IMR-90 (cell line): ENCODE data around the gene CLDN6. TPM values are rescaled to one million over a fixed set of nuclear protein-coding genes. Genes with fewer than 3 reads are reported as not detected.

Experiments used
- ATAC-seq: fragments of 200-7000 bp; cut with Tn5 transposase; 2 replicates; pipeline ENCODE4 v1.9.1; 2020; ENCODE audit warnings: low read depth, mild to moderate bottlenecking, moderate library complexity
- BruUV-seq: library from RNA; stranded (reverse); fragments of 400-500 nt; replicated peaks from 2 replicates; lab custom pipeline; 2021; lab: Mats Ljungman, UMichigan
- CTCF ChIA-PET: fragments of 300-600 bp; formaldehyde crosslinking; extraction: SDS; loops from one replicate; lab custom pipeline; 2021; ENCODE audit warnings: antibody characterized with exemption; lab: Yijun Ruan, JAX
- POLR2A ChIA-PET: fragments of 300-600 bp; sonication (Branson Sonifier 250); formaldehyde crosslinking; loops from one replicate; lab custom pipeline; 2022; ENCODE audit warnings: antibody characterized with exemption; ENCODE audit not compliant: unreplicated experiment; lab: Charles Lee
- DNase-seq: peaks from one replicate; pipeline ENCODE4 v3.0.0; 2013
- H2AFZ ChIP-seq: replicated peaks from 2 replicates; pipeline ENCODE3; 2013; ENCODE audit warnings: low read length, mild to moderate bottlenecking; ENCODE audit not compliant: poor library complexity
- H2AK5ac ChIP-seq: 2 replicates; pipeline ENCODE4 v1.6.1; 2013; ENCODE audit warnings: low read depth, low read length, inconsistent platforms
- H2AK9ac ChIP-seq: replicated peaks from 2 replicates; pipeline ENCODE3; 2013; ENCODE audit warnings: mild to moderate bottlenecking, low read depth, low read length, moderate library complexity; ENCODE audit not compliant: poor library complexity
- H2BK120ac ChIP-seq: 2 replicates; pipeline ENCODE4 v1.6.1; 2013; ENCODE audit warnings: low read depth, low read length, inconsistent platforms
- H2BK15ac ChIP-seq: 3 replicates; pipeline ENCODE4 v1.6.1; 2013; ENCODE audit warnings: low read depth, low read length, inconsistent platforms
- H2BK20ac ChIP-seq: 2 replicates; pipeline ENCODE4 v1.6.1; 2013; ENCODE audit warnings: low read depth, mild to moderate bottlenecking, inconsistent platforms, low read length, moderate library complexity
- H2BK5ac ChIP-seq: 2 replicates; pipeline ENCODE4 v1.6.1; 2013; ENCODE audit warnings: mild to moderate bottlenecking, low read depth, low read length, inconsistent platforms; ENCODE audit not compliant: poor library complexity, severe bottlenecking
- H3K14ac ChIP-seq: replicated peaks from 2 replicates; pipeline ENCODE4 v1.6.1; 2013; ENCODE audit warnings: low read depth, low read length, inconsistent platforms
- H3K18ac ChIP-seq: 2 replicates; pipeline ENCODE4 v1.6.1; 2013; ENCODE audit warnings: low read depth, low read length, control low read depth
- H3K23ac ChIP-seq: 2 replicates; pipeline ENCODE4 v1.6.1; 2013; ENCODE audit warnings: low read depth, low read length, inconsistent platforms
- H3K27ac ChIP-seq: 2 replicates; pipeline ENCODE4 v1.5.1; 2013; ENCODE audit warnings: mild to moderate bottlenecking, control low read depth, low read length; ENCODE audit not compliant: insufficient read depth
- H3K27me3 ChIP-seq: 2 replicates; pipeline ENCODE4 v1.6.1; 2013; ENCODE audit warnings: low read length; ENCODE audit not compliant: control insufficient read depth, insufficient read depth
- H3K36me3 ChIP-seq: 2 replicates; pipeline ENCODE4 v1.6.1; 2013; ENCODE audit warnings: low read length, mixed read lengths; ENCODE audit not compliant: control insufficient read depth, insufficient read depth
- H3K4ac ChIP-seq: 2 replicates; pipeline ENCODE4 v1.6.1; 2013; ENCODE audit warnings: low read depth, low read length, inconsistent platforms
- H3K4me1 ChIP-seq: 2 replicates; pipeline ENCODE4 v1.6.1; 2013; ENCODE audit warnings: low read length, mixed read lengths; ENCODE audit not compliant: control insufficient read depth, insufficient read depth
- H3K4me2 ChIP-seq: 2 replicates; pipeline ENCODE4 v1.6.1; 2013; ENCODE audit warnings: low read depth, mild to moderate bottlenecking, control low read depth, low read length, moderate library complexity
- H3K4me3 ChIP-seq: 2 replicates; pipeline ENCODE4 v1.5.1; 2013; ENCODE audit warnings: low read depth, mild to moderate bottlenecking, control low read depth, low read length, moderate library complexity; ENCODE audit not compliant: insufficient read depth
- H3K56ac ChIP-seq: 2 replicates; pipeline ENCODE4 v1.6.1; 2013; ENCODE audit warnings: low read length, inconsistent platforms; ENCODE audit not compliant: insufficient read depth; ENCODE audit errors: extremely low read depth
- H3K79me1 ChIP-seq, 2 experiments: 2 replicates each; pipeline ENCODE4 v1.6.1; 2013; ENCODE audit warnings: low read length in 2 of 2, inconsistent platforms in 1 of 2, low read depth in 1 of 2
- H3K9ac ChIP-seq: 2 replicates; pipeline ENCODE4 v1.6.1; 2013; ENCODE audit warnings: low read depth, low read length, control low read depth
- H3K9me1 ChIP-seq: 2 replicates; pipeline ENCODE4 v1.6.1; 2013; ENCODE audit warnings: low read length, inconsistent platforms; ENCODE audit not compliant: insufficient read depth
- H3K9me3 ChIP-seq: 2 replicates; pipeline ENCODE4 v1.6.1; 2013; ENCODE audit warnings: low read length; ENCODE audit not compliant: control insufficient read depth, insufficient read depth
- H4K20me1 ChIP-seq: 2 replicates; pipeline ENCODE4 v1.6.1; 2013; ENCODE audit warnings: low read length, inconsistent platforms; ENCODE audit not compliant: insufficient read depth
- H4K5ac ChIP-seq: 2 replicates; pipeline ENCODE4 v1.6.1; 2013; ENCODE audit warnings: mild to moderate bottlenecking, low read depth, low read length, control low read depth
- H4K8ac ChIP-seq, 2 experiments: 2 replicates each; pipeline ENCODE4 v1.6.1; 2013; ENCODE audit warnings: low read depth in 2 of 2, low read length in 2 of 2, control low read depth in 1 of 2, inconsistent platforms in 1 of 2
- H4K91ac ChIP-seq: 2 replicates; pipeline ENCODE4 v1.6.1; 2013; ENCODE audit warnings: low read depth, low read length, inconsistent platforms; ENCODE audit not compliant: insufficient read depth
- NFE2L2 ChIP-seq: fragments of 150-350 bp; IDR thresholded peaks from 2 replicates; pipeline ENCODE4 v1.6.1; 2016; ENCODE audit warnings: low read depth, mild to moderate bottlenecking, low read length
- RCOR1 ChIP-seq: IDR thresholded peaks from 2 replicates; pipeline ENCODE4 v1.6.1; 2012; ENCODE audit warnings: mild to moderate bottlenecking, low read length, improper control_type of control experiment; ENCODE audit not compliant: insufficient replicate concordance
- WGBS, 2 experiments: methylation state at CpG; one replicate each; pipeline versions ENCODE4 v1.1.5 to v1.1.7; 2013; ENCODE audit warnings: missing lambda C conversion rate in 2 of 2; ENCODE audit not compliant: insufficient read length in 1 of 2; ENCODE audit errors: extremely low coverage in 2 of 2; 5-methylcytosine and 5-hydroxymethylcytosine counted together
- dilution Hi-C: fragments of 300-500 bp; cut with HindIII; formaldehyde crosslinking; loops from one replicate; pipeline ENCODE4 v1.14.3; 2018; ENCODE audit warnings: low sequenced_read_pairs; ENCODE audit not compliant: unreplicated experiment
- in situ Hi-C: fragments of 300-500 bp; cut with MboI; formaldehyde crosslinking; loops from 3 replicates; pipeline ENCODE4 v1.14.3; 2019; ENCODE audit warnings: low sequenced_read_pairs, inconsistent platforms, mixed read lengths
- intact Hi-C: fragments of 100-400 bp; cut with micrococcal nuclease; formaldehyde crosslinking; loops from 2 replicates; pipeline ENCODE4 v1.10.0; 2022
- polyA plus RNA-seq, 3 experiments: library from polyadenylated mRNA; depleted of rRNA; stranded (reverse); fragments of >200 nt; gene quantifications; 2 replicates each; pipeline ENCODE4 v1.2.3, GENCODE V29; 2012; ENCODE audit warnings: low replicate concordance in 1 of 3
- total RNA-seq: library from RNA; depleted of rRNA; stranded (reverse); fragments of >200 nt; gene quantifications from 2 replicates; pipeline ENCODE4 v1.2.3, GENCODE V29; 2012

The CLDN6 gene
- total and polyA plus RNA-seq, 2 of the 4 experiments (the other 2 are of a cell fraction) = 0.14 TPM; not detected in 1

DNA sequence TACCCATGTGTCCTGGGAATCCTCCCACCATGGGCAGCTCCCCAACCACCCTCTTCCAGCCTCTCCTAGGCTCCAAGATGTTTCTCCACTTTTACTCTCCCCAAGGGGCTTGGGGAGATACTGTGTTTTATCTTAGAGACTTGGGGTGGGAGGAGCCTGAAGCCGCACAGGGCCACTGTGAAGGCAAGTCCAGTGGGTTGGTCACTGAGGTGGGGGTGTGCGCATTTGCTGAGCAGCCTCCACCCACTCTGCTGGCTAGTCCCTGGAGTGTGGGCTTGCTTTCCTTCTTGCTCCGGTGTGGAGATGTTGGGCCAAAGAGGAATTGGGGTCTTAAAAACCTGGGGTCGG is 9.3 kb downstream of the CLDN6 start:
- Histone ChIP-seq H4K20me1 (peaks cover 4% of the 10 kb centered on the region; the same call in 1 of the 2 replicates), H3K9me1 (no peaks in the 10 kb centered on the region), H2AFZ (no peak overlapping the region), H3K79me1 (no peaks in the 10 kb centered on the region), H4K8ac (no peak overlapping the region), H2BK5ac (no peak overlapping the region), H3K9me3 (no peaks in the 10 kb centered on the region), H3K4ac (no peak overlapping the region), H4K91ac (no peak overlapping the region), H4K5ac (no peak overlapping the region), H2BK20ac (no peak overlapping the region), H3K23ac (no peak overlapping the region), H3K56ac (no peak overlapping the region), H2BK15ac (no peak overlapping the region), H3K14ac (no peak overlapping the region), H2BK120ac (no peak overlapping the region), H3K9ac (no peak overlapping the region), H3K27ac (no peak overlapping the region), H3K4me1 (peaks cover 3% of the 10 kb centered on the region; the same call in 1 of the 2 replicates), H3K4me3 (no peak overlapping the region), H3K18ac (no peak overlapping the region), H3K4me2 (no peak overlapping the region), H2AK9ac (no peak overlapping the region), H3K36me3 (no peaks in the 10 kb centered on the region), H3K27me3 (peaks cover 43% of the 10 kb centered on the region), H2AK5ac (no peak overlapping the region)
- CTCF ChIA-PET = no interaction called here
- intact Hi-C loops = no loop called here
- WGBS, 2 experiments = no CpG with 5 or more reads among the region's 4 CpGs
- no peak for DNase-seq
- TF ChIP-seq NFE2L2 (no peak), RCOR1 (no peak)
- dilution Hi-C loops = no loop called here
- BruUV-seq = no TSS peak
- no peak for ATAC-seq
- POLR2A ChIA-PET = no interaction called here
- in situ Hi-C loops = no loop called here
